HG03139 (cell line): ENCODE results near the gene MOSPD3.
"Not testable (repeated sequence)": the region's sequence is repeated elsewhere in the genome, so short reads cannot be mapped to it uniquely, and the experiment has no call there.

Experiments used
- ATAC-seq: cut with Tn5 transposase; IDR thresholded peaks from one replicate; pipeline ENCODE4 v1.9.1; 2021; ENCODE audit not compliant: unreplicated experiment

Gene MOSPD3, protein sequence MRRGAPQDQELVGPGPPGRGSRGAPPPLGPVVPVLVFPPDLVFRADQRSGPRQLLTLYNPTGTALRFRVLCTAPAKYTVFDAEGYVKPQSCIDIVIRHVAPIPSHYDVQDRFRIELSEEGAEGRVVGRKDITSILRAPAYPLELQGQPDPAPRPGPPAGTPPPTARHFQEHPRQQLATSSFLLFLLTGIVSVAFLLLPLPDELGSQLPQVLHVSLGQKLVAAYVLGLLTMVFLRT

DNA sequence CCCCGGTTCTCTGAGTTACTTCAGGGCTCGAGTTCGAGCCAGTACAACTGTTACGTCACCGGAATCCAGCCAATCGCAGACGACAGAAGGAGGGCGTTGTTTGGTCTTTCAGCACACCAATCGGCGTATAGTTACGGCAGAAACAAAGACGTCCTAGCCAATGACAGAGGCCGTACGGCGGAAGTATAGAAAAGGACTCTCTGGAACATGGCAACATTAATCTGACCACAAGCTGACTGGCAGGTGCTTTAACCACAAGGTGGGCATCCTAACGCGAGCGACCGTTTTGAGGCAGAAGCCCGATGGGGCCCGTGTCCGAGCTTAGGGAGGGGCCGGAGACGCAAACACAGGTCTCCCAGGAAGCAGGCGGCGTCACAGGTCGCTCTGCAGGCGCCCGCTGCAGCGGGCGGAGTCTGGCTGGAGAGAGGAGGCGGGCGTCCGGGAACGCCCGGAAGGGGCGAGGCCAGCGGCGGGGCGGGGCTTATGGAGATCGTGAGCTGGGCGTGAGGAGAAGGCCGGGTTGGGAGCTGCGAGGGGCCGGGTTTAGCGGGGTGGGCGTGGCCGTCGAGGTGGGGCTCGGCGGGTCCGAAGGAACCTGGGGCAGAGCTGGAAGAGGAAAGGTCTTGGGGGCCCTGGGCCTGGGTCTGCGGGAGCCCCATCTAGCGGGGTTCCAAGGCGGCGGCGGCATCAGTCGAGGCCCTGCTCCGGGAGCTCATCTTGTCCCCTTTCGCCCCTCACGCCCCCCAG lies at the start of gene MOSPD3:
MOSPD3 (plus strand) TSS at position 558 of the 747 bp plus-strand sequence. CDS start 252 bp downstream, outside the sequence.
- peak; percentile 93 for ATAC-seq

DNA sequence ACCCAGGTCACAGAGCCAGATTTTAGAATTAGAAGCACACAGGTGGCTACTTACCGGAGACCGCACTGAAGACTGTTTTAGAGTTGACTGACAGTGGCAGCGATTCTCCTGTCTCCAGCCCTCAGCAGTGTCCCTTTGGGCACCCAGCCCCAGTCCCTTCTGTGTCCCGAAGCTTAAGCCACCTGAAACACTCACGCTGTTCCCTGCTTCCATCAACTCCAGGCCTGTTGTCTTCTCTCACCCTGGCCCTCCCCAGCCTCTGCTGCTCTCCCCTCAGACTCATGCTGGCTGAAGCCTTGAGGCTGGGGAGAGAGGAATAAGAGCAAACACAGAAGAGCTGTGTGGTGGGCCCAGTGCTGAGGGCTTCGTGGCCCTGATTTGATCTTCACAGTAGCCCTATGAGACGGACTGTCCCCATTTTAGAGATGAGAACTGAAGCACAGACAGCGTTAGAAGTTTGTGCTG lies 49.2 kb upstream of the MOSPD3 start:
- ATAC-seq: no peak

DNA sequence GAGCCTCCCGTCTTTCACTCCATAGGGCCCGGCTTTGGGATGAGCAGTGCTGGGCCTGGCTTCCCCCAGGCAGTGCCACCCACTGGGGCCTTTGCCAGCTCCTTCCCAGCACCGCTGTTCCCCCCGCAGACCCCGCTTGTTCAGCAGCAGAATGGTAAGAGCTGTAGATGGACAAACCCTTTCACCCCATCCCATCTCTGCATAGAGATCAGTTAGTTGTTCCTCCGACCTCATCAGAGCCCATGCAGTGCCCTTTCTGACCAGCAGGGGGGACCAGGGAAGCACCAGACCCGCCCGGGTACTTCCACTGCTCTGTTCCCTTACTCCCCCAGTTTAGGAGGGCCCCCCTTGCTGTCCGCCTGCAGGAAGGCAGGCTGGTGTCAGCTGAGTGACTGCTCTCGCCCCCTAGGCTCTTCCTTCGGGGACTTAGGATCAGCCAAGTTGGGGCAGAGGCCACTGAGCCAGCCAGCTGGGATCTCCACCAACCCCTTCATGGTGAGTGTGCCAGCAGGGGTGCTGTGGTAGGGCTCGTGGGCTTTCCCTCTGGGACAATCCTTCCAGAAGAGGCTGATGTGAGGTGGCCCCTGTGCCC lies 48.4 kb upstream of the MOSPD3 start:
- no peak for ATAC-seq

DNA sequence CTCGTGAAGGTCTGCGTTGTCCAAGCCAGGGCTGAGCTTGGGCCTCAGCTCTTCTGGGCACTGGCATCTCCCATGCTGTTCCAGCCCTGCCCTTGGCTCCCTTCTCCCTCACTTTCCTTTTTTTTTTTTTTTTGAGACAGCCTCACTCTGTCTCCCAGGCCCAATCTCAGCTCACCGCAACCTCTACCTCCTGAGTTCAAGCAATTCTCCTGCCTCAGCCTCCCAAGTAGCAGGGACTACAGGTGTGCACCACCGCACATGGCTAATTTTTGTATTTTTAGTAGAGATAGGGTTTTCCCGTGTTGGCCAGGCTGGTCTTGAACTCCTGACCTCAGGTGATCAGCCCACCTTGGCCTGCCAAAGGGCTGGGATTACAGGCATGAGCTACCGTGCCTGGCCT lies 47.9 kb upstream of the MOSPD3 start:
- not testable (repeated sequence) for ATAC-seq

DNA sequence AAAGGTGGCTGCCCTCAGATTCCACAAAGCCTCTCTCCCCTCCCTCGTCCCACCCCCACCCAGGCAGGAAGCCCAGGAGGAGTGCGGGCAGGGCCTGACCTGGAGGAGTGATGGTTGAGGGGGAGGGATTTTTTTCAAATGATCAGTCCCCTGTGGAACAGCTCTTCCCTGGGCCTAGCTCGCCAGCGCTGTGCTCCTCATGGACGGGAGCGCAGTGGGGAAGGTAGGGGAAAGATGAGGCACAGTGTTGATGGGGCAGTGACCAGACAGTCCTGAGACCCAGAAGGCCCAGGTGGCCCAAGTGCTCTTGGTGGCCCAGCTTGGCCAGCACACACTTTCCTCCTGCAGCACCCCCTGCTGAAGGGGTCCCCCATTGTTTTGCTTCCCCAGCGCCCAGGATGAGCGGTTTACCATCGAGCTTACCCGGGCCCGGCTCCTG lies 47.2 kb upstream of the MOSPD3 start:
- no peak for ATAC-seq

DNA sequence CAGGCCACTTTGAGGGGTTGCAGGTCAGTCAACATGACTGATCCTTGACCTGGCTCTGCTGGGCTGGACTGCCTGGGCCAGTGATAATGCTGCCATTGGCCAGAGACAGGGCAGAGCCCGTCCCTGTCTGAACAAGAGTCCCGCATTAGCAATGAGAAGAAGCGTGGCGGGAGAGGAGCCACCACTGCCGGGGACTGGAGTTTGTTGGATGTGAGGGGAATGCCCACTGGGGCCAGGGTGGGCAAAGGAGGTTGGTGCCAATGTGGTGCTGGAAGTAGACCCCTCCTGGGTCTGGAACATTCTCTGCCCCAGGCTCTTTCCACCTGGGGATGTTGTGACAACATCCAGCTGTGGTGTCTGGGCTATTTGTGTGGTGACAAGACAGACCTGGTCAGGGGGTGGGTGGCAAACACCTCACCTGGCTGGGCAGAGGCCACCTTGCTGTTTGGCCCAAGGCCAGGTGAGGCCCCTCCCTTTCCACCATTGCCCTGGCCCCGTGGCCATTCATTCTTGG lies 46.3 kb upstream of the MOSPD3 start:
- no peak for ATAC-seq

DNA sequence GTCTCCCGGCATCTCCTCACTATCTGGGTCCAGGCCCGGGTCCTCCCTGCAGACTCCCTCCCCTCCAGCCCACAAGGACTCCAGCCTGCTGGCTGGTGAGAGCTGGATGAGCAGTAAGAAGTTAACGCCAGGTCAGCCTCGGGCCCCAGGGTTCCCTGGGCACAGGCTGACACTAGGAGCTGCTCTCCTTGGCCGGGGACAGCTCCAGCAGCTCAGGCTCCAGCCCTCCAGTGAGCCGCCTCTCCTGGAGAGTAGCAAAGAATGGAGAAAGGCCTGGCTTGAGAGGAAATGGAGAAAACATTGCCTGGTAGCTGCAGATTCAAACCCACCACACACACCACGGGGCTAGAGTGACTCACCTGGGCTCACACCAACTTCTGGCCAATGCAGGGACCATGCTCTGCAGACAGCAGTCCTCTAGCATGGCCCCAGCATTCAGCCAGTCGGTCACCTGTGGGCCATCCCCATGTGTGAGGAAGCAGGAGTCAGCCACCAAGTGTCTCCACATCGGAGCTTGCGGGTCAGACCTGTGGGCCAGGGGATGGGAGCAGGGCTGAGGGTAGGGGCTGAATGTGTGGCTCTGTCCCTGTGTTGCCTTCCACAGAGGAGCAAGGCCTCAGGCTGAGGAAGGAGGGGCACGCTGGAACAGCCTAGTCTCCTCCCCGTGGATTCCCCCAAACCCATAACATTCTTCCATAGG lies 45.2 kb upstream of the MOSPD3 start:
- no peak for ATAC-seq

DNA sequence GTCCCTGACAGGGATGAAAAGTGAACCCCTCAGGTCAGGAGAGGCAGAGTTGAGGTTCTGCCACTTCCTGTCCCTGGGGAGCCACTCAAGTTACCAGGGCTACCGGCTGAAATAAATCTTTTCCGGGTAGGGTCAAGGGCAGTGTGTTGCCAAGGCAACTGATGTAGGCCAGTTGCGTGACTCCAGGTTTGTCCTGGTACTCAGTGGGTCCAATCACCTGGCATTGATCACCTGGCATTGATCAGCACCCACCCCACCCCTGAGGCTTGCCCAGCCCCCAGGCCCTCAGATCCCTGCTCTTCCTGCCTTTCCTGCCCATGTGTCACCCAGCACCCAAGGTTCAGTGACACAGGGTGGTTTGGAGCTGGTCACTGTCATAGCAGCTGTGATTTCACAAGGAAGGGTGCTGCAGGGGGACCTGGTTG lies 44.6 kb upstream of the MOSPD3 start:
- no peak for ATAC-seq

DNA sequence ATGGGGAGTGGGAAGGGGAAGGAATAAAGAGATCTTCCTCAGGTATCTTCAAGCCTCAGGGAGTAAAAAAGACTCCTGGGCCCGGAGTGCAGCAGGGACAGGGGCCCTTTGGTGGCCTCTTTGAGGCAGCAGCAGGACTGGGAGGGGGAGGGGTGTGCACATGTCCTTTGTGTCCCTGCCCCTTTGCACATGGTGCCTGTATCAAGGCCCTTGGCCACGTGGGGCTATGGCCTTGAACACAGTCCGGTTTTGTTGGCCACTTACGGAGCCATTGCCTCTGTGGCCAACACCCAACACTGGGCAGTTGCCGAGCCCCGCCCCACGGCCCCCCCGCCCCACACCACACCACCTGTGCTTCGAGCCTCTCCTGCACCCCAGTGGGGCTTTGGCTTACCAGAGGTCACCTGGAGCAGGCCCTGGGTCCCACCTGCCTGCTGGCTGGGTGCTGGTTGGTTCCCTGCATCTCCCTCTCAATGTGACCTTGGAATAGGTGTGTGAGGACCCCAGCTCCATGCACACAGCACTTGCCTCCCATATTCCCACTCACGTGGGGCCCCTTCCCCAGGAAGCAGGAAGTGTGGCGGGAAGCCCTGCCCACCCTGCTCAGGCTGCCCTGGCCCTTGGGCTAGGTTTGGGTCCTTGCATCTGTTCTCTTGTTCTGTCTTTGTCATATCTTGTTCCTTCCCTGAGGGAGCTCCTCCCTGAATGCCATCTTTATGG lies 44.0 kb upstream of the MOSPD3 start:
- no peak for ATAC-seq

DNA sequence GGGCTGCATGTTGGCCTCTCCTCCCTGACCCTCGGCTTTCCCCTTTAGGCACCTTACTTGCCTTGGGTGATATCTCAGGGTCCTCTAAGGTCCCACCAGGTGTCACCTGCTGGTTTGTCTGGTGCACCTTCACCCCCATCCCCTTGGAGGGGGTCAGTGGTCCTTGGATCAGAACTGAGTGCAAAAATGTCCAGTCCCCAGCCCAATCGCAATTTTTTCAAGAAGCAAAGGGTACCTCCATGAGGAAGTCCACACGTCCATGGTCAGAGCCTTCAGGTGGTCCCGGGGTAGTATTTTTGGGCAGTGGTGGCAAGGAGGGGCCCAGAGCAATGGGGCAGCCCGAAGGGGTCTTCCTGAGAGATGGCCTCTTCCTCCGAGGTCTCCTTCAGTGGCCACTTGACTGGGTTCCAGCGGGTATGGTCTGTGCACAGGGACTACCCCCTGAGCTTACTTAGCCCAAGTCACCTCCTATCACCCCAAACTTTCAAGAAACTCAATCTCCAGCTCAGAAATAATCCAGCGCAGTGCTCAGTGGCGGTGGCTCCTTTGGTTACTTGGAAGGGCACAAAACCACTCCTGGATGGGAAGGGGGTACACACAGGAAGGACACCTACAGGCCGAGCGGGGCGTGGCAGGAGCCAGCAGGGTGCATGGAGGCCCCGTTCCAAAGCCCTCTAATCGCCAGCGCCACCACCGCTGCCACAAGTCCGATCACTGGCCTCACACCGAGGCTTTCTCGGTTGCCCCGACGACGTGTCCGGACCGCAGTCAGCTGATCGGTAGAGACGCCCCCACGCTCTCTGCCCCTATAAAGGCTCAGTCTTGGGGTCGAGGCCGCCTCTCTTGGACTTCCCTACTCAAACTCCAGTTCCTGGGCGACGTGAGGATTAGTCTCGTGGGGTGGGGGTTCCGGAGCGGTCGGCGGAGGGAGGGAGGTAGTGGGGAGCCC lies 43.2 kb upstream of the MOSPD3 start:
- no peak for ATAC-seq

DNA sequence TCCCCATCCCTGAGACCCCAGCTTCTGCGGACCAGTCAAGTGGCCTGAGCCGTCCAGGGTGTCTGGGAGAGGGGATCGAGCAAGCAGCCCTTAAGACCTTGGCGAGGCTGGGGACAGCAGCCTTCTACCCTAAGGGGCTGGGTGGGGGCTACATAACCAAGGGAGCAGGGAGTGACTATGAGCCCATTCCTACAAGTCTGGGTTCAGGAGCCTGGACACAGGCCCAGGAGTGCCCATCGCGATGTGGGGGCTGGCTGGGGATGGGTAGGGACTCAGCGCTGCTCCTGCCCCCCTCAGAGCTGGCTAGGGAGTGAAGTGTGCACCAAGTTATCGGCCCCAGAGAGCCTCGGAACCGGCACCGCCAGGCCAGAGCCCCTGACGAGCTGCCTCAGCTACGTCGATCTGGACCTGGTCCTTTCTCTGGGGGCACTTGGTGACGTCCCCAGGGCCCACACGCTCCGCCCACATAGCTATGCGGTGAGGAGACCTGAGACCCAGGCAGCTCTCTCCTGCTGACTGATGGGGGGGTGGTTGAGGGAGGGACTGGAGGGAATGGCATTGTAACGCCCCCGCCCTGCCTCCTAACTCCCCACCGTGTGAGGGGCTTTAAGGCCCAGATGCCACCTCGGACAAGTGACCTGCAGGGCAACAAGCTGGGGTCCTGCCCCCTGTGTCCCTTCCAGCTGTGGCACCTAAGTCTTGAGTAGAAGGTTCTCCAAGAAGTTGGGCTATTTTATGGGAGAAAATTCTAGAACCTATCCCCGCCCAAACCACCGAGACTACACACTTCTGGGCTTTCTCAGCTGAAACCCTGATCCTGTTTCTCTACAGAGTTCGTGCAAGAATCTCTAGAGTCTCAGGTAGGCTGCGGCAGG lies 41.1 kb upstream of the MOSPD3 start:
- ATAC-seq: no peak

DNA sequence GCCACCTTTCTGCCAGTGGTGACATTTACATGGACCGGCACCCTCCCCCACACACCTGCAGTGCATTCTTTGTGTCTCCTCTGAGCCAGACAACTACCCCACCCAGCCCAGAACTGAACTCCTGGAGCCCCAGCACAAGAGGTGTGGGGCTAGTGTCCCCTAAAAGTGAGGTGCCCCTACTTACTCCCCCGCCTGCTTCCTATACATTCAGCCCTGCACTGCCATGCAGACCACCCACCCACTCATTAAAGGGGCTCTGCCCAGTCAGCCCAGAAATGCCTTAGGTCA lies 40.6 kb upstream of the MOSPD3 start:
- no peak for ATAC-seq

DNA sequence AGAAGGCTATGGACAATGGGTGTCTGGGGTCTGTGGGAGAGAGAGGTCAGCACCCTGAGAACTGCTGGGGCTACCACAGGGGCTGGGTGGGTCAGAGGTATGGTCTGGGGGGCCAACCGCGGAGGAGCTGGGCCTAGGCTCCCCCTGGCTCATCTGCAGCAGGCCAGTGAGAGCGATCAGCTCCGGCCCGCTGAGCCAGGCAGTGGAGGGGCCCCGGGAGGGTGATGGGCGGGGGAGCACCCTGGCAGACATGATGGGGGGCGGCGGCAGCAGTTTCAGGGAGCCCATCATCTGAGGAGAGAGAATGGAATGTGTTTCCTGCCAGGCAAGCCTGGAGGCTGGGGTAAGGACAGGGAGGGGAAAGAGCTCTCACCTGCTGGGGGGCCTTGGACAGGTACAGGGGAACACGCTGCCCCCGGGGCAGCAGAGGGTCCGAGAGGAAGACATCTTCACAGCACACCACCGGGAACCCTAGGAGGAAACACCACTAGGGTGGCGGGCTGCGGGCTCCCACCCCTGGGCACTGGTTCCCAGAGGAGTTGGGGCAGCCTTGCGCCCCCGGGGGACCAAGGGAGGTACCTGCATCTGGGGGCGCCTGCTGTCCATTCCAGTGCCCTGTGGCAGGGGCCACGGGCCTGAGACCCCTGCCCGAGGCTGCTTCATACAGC lies 39.9 kb upstream of the MOSPD3 start:
- no peak for ATAC-seq

DNA sequence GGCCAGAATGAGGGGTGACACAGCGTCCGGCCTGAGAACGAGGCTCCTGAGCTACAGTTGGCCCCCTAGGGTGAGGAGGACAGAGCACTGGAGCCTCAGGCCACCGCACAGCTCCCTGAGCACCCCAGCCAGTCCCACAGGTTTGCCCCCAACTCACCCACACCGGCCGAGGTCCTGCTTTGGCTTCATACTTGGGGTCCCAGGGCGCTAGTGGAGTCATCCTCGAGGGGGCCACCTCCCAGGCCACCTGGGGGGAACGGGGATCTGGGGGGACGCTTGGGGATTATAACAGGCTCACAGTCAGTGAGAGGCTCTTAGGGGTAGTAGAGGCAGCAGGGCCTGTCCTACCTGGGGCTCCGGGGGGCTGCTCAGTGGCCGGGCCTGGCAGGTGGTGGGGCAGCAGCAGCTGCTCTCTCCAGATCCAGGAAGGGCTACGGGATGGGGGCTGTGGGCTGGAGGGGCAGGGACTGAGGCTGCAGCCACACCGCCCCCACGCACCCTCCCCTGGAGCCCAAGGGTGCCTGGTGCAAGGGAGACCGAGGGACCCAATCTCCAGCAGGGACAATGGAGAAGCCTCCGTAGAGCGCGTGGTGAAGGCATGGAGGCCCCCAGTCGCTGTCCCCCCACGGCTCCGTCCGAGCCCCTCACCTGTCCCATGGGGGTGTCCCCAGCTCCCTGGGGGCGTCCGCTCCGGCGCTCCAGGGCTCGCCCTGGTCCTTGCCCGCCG lies 39.2 kb upstream of the MOSPD3 start:
- no peak for ATAC-seq

DNA sequence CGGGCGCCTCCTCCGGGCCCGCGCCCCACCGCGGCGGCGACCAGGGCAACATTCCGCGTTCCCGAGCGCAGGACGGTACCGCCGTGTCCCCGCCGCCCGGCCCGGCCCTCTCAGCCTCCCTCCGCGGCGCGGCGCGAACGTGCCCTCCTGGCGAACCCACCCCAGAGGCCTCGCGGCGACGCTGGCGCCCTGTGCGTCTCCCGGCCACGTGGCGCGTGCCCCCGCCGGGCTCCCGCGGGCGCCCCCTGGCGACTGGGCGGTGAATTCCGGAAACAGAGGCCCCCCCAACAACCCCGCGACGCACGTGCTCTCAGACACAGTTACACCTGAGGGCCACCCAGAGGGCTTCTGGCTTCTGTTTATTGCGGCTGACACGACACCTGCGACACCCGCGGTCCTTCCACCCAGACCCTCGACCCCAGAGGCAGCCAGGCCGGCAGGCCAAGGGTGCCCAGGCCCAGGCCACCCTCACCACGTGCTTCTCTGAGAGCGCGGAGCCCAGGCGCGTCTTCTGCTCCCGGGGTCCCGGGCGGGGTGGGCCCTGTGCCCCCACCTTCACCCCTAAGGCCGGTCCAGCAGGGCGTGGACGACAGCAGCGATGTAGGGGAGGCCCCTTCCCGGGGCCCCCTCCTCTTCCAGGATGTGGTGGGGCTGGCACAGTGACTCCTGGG lies 38.5 kb upstream of the MOSPD3 start, which contains the start of gene SAP25:
SAP25 (minus strand) TSS at position 210 of the 671 bp plus-strand sequence; CDS start at position 52, 158 bp downstream.
- ATAC-seq: no peak

DNA sequence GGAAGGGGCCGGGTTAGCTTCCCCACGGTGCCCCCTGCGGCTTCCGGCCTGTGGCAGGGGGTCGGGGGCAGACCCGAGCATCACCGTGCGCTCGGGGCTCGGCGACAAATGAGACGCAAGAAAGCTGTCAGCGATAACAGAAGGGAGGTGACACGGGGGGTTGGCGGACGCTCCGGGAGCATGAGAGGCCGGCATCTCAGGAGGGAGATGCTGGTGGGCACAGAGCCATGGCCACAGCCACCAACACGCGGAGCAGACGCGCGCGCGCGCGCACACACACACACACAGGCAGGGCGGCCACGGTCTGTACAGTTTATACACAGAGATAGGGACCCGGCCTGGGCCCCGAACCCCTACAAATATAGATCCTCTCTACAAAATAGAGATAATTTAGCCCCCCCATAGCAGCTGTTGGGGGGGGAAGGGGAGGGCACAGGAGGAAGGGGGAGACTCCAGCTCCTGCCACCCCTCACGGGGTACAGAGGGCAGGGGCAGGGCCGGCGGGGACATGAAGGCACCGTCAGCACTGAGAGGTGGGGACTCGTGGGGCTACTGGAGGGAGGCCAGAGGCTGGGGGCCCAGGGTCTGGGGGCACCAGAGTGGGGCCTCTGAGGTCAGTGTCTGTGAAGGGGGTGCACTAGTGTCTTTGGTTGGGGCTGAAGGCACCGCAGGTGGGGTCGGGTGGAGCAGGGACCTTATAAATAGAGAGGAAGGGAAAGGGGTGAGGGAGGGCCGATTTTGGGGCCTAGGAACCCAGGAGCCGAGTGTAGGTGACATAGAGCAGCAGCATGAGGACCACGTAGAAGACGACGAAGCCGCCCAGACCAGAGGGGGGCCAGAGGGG lies 37.8 kb upstream of the MOSPD3 start:
- ATAC-seq: no peak
